Urinary bladder (tissue), 4 donors: ENCODE measurements around the gene MAPKAPK2. TPM values are rescaled to one million over a fixed set of nuclear protein-coding genes. Genes with fewer than 3 reads are reported as not detected.

ENCODE experiments used
- DNase-seq: peaks from one replicate; pipeline ENCODE4 v3.0.0-alpha.2; 2015; ENCODE audit errors: extremely low spot score
- H3K27ac ChIP-seq: one replicate; pipeline ENCODE4 v1.5.1; 2013; ENCODE audit warnings: low read depth, mild to moderate bottlenecking, moderate library complexity
- H3K36me3 ChIP-seq: one replicate; pipeline ENCODE4 v1.6.1; 2013; ENCODE audit warnings: mild to moderate bottlenecking, moderate library complexity; ENCODE audit not compliant: insufficient read depth
- H3K4me1 ChIP-seq: one replicate; pipeline ENCODE4 v1.6.1; 2013; ENCODE audit warnings: mild to moderate bottlenecking, moderate library complexity; ENCODE audit not compliant: insufficient read depth
- H3K4me3 ChIP-seq: one replicate; pipeline ENCODE4 v1.5.1; 2013; ENCODE audit warnings: low read depth, low read length
- WGBS: extraction: QIAGEN DNeasy Blood & Tissue Kit; methylation state at CpG from one replicate; pipeline ENCODE4 v1.1.7; 2013; 5-methylcytosine and 5-hydroxymethylcytosine counted together
- polyA plus RNA-seq: library from polyadenylated mRNA; stranded (reverse); fragments of 200-250 nt; gene quantifications from one replicate; pipeline ENCODE4 v1.2.3, GENCODE V29; 2013
- total RNA-seq: library from RNA; depleted of rRNA; stranded (reverse); fragments of >200 nt; gene quantifications from one replicate; pipeline ENCODE4 v1.2.3, GENCODE V29; 2014
- donor health status: healthy with polysubstance abuse.
- donor health status: healthy.

Gene MAPKAPK2
- total and polyA plus RNA-seq, 2 donors = 20.4 to 49.5 TPM

GRCh38 chr1:206682111-206682510 lies 2.6 kb upstream of the MAPKAPK2 start:
- 68% methylated on average over 3 of the region's 3 CpGs for WGBS
- Histone ChIP-seq H3K4me3 (no peak overlapping the region), H3K36me3 (no peaks in the 10 kb centered on the region), H3K27ac (no peak overlapping the region), H3K4me1 (no peaks in the 10 kb centered on the region)
- no peak for DNase-seq

- Histone ChIP-seq H3K27ac (no peak overlapping the region), H3K4me3 (no peak overlapping the region), H3K4me1 (peaks cover 2% of the 10 kb centered on the region), H3K36me3 (no peaks in the 10 kb centered on the region)
- DNase-seq = no peak
- WGBS = 77% methylated on average over 6 of the region's 6 CpGs
These were observed 1.4 kb upstream of the MAPKAPK2 start for GRCh38 chr1:206683313-206683712.

- H3K4me1 ChIP-seq = peaks cover 2% of the 10 kb centered on the region
- H3K4me3 ChIP-seq = no peak overlapping the region
- no peak overlapping the region for H3K27ac ChIP-seq
- no peak for DNase-seq
- H3K36me3 ChIP-seq = no peaks in the 10 kb centered on the region
- 60% methylated on average over 8 of the region's 8 CpGs for WGBS
These were observed 702 bp upstream of the MAPKAPK2 start for GRCh38 chr1:206684003-206684402.

GRCh38 chr1:206685334-206685768 lies 646 bp downstream of the MAPKAPK2 start:
- under 1% methylated on average over 48 of the region's 48 CpGs for WGBS
- Histone ChIP-seq H3K4me3 (peak overlapping the region; percentile 98), H3K4me1 (peaks cover 2% of the 10 kb centered on the region), H3K27ac (peak overlapping the region; percentile 99), H3K36me3 (no peaks in the 10 kb centered on the region)
- DNase-seq = no peak

GRCh38 chr1:206685769-206686477 lies 1.2 kb downstream of the MAPKAPK2 start:
- Histone ChIP-seq H3K4me3 (peak overlapping the region; percentile 98), H3K36me3 (no peaks in the 10 kb centered on the region), H3K4me1 (peaks cover 2% of the 10 kb centered on the region), H3K27ac (peak overlapping the region; percentile 99)
- no peak for DNase-seq
- WGBS = under 1% methylated on average over 48 of the region's 48 CpGs

GRCh38 chr1:206686478-206687249 lies 2.0 kb downstream of the MAPKAPK2 start:
- Histone ChIP-seq H3K27ac (peak overlapping the region; percentile 99), H3K36me3 (no peaks in the 10 kb centered on the region), H3K4me1 (peaks cover 2% of the 10 kb centered on the region), H3K4me3 (peak overlapping the region; percentile 98)
- 5% methylated on average over 8 of the region's 8 CpGs for WGBS
- DNase-seq = no peak

GRCh38 chr1:206687251-206687914 lies 2.7 kb downstream of the MAPKAPK2 start:
- no peak for DNase-seq
- peak overlapping the region; percentile 98 for H3K4me3 ChIP-seq
- peaks cover 2% of the 10 kb centered on the region for H3K4me1 ChIP-seq
- WGBS = 48% methylated on average over 7 of the region's 7 CpGs
- no peak overlapping the region for H3K27ac ChIP-seq
- no peaks in the 10 kb centered on the region for H3K36me3 ChIP-seq

GRCh38 chr1:206687915-206688442 lies 3.3 kb downstream of the MAPKAPK2 start:
- Histone ChIP-seq H3K27ac (no peak overlapping the region), H3K4me3 (no peak overlapping the region), H3K4me1 (peaks cover 2% of the 10 kb centered on the region), H3K36me3 (no peaks in the 10 kb centered on the region)
- 58% methylated on average over 2 of the region's 2 CpGs for WGBS
- no peak for DNase-seq

- WGBS = 54% methylated on average over 2 of the region's 2 CpGs
- Histone ChIP-seq H3K4me1 (peaks cover 2% of the 10 kb centered on the region), H3K4me3 (no peak overlapping the region), H3K36me3 (no peaks in the 10 kb centered on the region), H3K27ac (no peak overlapping the region)
- DNase-seq = no peak
These were observed 5.8 kb downstream of the MAPKAPK2 start for GRCh38 chr1:206690516-206690915.

- H3K4me1 ChIP-seq = peaks cover 2% of the 10 kb centered on the region
- WGBS = 56% methylated on average over 8 of the region's 8 CpGs
- no peak overlapping the region for H3K27ac ChIP-seq
- H3K36me3 ChIP-seq = no peaks in the 10 kb centered on the region
- no peak overlapping the region for H3K4me3 ChIP-seq
- no peak for DNase-seq
These were observed 6.9 kb downstream of the MAPKAPK2 start for GRCh38 chr1:206691604-206692003.

- 25% methylated on average over 10 of the region's 10 CpGs for WGBS
- H3K4me3 ChIP-seq = no peak overlapping the region
- H3K36me3 ChIP-seq = no peaks in the 10 kb centered on the region
- H3K27ac ChIP-seq = peak overlapping the region; percentile 70
- H3K4me1 ChIP-seq = no peaks in the 10 kb centered on the region
- DNase-seq = no peak
These were observed 8.3 kb downstream of the MAPKAPK2 start for GRCh38 chr1:206693029-206693428.

GRCh38 chr1:206693592-206693991 lies 8.9 kb downstream of the MAPKAPK2 start:
- Histone ChIP-seq H3K4me1 (no peaks in the 10 kb centered on the region), H3K27ac (peak overlapping the region; percentile 70), H3K4me3 (no peak overlapping the region), H3K36me3 (no peaks in the 10 kb centered on the region)
- no peak for DNase-seq
- 44% methylated on average over 7 of the region's 7 CpGs for WGBS

GRCh38 chr1:206694171-206695124 lies 9.7 kb downstream of the MAPKAPK2 start:
- Histone ChIP-seq H3K36me3 (no peaks in the 10 kb centered on the region), H3K27ac (no peak overlapping the region), H3K4me1 (no peaks in the 10 kb centered on the region), H3K4me3 (no peak overlapping the region)
- DNase-seq = no peak
- 63% methylated on average over 11 of the region's 11 CpGs for WGBS
